Astrocyte of the cerebellum (primary cell): ENCODE data around the gene OPRL1.

Experiments used
- DNase-seq: peaks from one replicate; pipeline ENCODE4 v3.0.0-alpha.2; 2011; ENCODE audit warnings: low read depth
- H3K4me3 ChIP-seq: 2 replicates; pipeline ENCODE4 v1.5.1; 2011; ENCODE audit warnings: mild to moderate bottlenecking, low read depth, low read length, moderate library complexity
- CTCF ChIP-seq: IDR thresholded peaks from 2 replicates; pipeline ENCODE4 v1.5.1; 2012; ENCODE audit warnings: low read length, low read depth, moderate library complexity, mild to moderate bottlenecking; ENCODE audit errors: missing control alignments
- in situ Hi-C: cut with HindIII; loops from 2 replicates; pipeline ENCODE4 v1.10.0; 2017; ENCODE audit warnings: low sequenced_read_pairs

OPRL1 gene

GRCh38 chr20:64062596-64063388, 17.1 kb upstream of the OPRL1 start, which contains the start of gene TCEA2:
TSS of gene TCEA2 (plus strand) at chr20:64063198. CDS start at chr20:64063313, 115 bp downstream.
- no peak for TF ChIP-seq CTCF
- peak; percentile 80 for DNase-seq
- H3K4me3 ChIP-seq = peak within 1 kb of the TSS; percentile 83
- in situ Hi-C loops = no loop called here

DNA sequence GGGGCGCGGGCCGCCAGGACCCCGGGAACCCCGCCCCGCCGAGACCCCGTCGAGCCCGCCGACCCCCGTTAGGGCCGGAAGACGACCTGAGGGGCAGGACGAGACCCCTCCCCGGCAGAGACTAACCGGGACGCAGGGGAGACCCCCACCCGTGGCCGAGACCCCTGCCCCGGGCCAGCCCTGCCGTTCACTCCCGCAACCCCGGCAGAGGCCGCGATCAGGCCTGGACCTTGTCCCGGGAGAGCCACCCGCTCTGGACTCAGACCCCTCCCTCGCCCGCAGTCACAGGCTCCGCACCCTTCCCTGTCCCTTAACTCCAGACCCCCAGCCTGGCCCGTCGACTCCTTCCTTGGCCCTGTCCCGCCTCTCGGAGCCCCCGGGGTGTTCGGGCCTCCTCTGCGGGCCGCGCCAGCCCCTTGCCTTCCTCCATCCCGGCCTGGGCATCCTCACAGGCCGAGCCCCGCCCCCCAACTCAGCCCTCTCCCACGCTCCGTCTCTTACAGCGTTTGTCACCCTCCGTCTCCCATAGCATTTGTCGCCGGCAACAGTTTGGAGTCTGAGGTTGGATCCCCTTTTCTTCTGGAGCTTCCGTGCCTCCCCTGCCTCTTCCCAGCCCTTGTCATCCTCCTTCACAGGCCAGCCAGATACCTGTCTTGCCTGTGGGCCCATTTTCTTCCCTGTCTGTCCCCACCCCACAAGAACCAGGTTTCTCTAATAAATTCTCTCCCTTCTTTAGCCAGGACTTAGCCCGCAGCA, 16.3 kb upstream of the OPRL1 start:
- H3K4me3 ChIP-seq = peak overlapping the region; percentile 83
- no peak for DNase-seq
- in situ Hi-C loops = no loop called here
- no peak for TF ChIP-seq CTCF

DNA sequence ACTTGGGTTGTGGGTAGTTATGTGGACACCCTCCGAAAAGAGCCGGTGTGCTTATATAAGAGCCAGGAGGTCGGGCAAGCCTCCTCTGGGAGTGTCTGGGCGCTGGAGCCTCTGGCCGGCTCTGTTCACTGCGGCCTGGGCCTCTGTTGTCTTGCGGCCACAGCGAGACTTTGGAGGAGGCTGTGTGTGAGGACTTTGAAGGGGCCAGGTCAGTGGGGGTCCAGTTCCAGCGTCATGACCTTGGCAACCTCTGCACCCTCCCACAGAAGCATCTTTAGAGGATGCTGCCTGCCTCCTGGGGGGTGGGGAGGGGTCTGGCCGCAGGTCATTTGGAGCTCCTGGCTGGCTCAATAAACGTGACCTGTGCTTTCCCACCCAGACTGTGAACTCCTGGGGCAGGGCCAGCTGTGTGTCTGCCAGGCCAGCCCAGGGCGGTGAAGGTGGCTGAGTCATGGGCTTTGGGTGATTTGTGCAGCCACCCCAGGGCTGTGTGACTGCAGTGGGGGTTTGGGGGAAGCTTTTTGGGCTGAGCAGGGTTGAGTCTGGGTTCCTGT, 15.7 kb upstream of the OPRL1 start:
- TF ChIP-seq CTCF = no peak
- in situ Hi-C loops = no loop called here
- H3K4me3 ChIP-seq = peak overlapping the region; percentile 83
- DNase-seq = no peak

- H3K4me3 ChIP-seq = no peak overlapping the region
- in situ Hi-C loops = no loop called here
- no peak for DNase-seq
- TF ChIP-seq CTCF = no peak
Observed at GRCh38 chr20:64065062-64065973, 14.6 kb upstream of the OPRL1 start.

- in situ Hi-C loops = no loop called here
- peak; percentile 57 for DNase-seq
- TF ChIP-seq CTCF = no peak
- no peak overlapping the region for H3K4me3 ChIP-seq
Observed at GRCh38 chr20:64065974-64066343, 13.9 kb upstream of the OPRL1 start.

- no peak overlapping the region for H3K4me3 ChIP-seq
- DNase-seq = no peak
- no peak for TF ChIP-seq CTCF
- in situ Hi-C loops = no loop called here
Observed at GRCh38 chr20:64067005-64067632, 12.8 kb upstream of the OPRL1 start.
